Heart left ventricle (tissue), 16 donors: ENCODE measurements around the gene ABCC9. TPM values are rescaled to one million over a fixed set of nuclear protein-coding genes. Genes with fewer than 3 reads are reported as not detected.

Source experiments
- ATAC-seq, 4 donors: fragments of 200-7000 bp; cut with Tn5 transposase; one replicate each; pipeline ENCODE4 v1.9.1; 2020 to 2022; ENCODE audit warnings: moderate library complexity in 4 of 4, mild to moderate bottlenecking in 3 of 4, moderate number of reproducible peaks in 1 of 4
- DNase-seq, 5 donors: peaks; one replicate each; pipeline ENCODE4 v3.0.0-alpha.2; 2020
- H3K27ac ChIP-seq, 12 donors: fragments of 200-600 bp; sonication (generic) in 4 of 12; one replicate each; pipeline versions ENCODE4 v1.5.0 to v1.8.0; 2016 to 2022; ENCODE audit warnings: mild to moderate bottlenecking in 2 of 12
- H3K27me3 ChIP-seq, 9 donors: fragments of 200-600 bp; sonication (generic) in 2 of 9; one replicate each; pipeline versions ENCODE4 v1.5.1 to v1.8.0; 2016 to 2022; ENCODE audit warnings: mild to moderate bottlenecking in 3 of 9
- H3K36me3 ChIP-seq, 9 donors: fragments of 200-600 bp; sonication (generic) in 2 of 9; one replicate each; pipeline versions ENCODE4 v1.5.0 to v1.8.0; 2018 to 2022; ENCODE audit warnings: mild to moderate bottlenecking in 2 of 9
- H3K4me1 ChIP-seq, 12 donors: fragments of 200-600 bp; sonication (generic) in 4 of 12; one replicate each; pipeline versions ENCODE4 v1.5.0 to v1.8.0; 2016 to 2022; ENCODE audit warnings: mild to moderate bottlenecking in 3 of 12
- H3K4me3 ChIP-seq, 12 donors: fragments of 200-600 bp; sonication (generic) in 4 of 12; one replicate each; pipeline versions ENCODE4 v1.5.0 to v1.8.0; 2017 to 2022; ENCODE audit warnings: mild to moderate bottlenecking in 9 of 12, moderate library complexity in 4 of 12
- H3K9me3 ChIP-seq, 12 donors: fragments of 200-600 bp; sonication (generic) in 4 of 12; one replicate each; pipeline versions ENCODE4 v1.5.0 to v1.8.0; 2016 to 2022; ENCODE audit warnings: mild to moderate bottlenecking in 1 of 12
- CTCF ChIP-seq, 12 donors: fragments of 200-600 bp; sonication (generic) in 4 of 12; IDR thresholded peaks; one replicate each; pipeline versions ENCODE4 v1.5.0 to v1.8.0; 2018 to 2022; ENCODE audit warnings: antibody characterized with exemption in 12 of 12, mild to moderate bottlenecking in 5 of 12
- POLR2A ChIP-seq, 2 donors: fragments of 450-650 bp; IDR thresholded peaks; one replicate each; pipeline ENCODE4 v1.6.1; 2017; ENCODE audit warnings: antibody characterized with exemption in 2 of 2, mild to moderate bottlenecking in 2 of 2, moderate library complexity in 2 of 2
- WGBS, 4 donors: extraction: QIAGEN DNeasy Blood & Tissue Kit in 2 of 4; methylation state at CpG; one replicate each; pipeline versions ENCODE4 v1.1.5 to v1.1.7; 2013 to 2018; 5-methylcytosine and 5-hydroxymethylcytosine counted together
- intact Hi-C, 10 donors: fragments of 100-400 bp; cut with DNase I; formaldehyde crosslinking; loops; one replicate each; pipeline versions ENCODE4 v1.11.1 to v1.14.2; 2022
- polyA plus RNA-seq, 2 donors: library from polyadenylated mRNA; stranded (reverse); fragments of 200-250 nt; gene quantifications; one replicate each; pipeline ENCODE4 v1.2.3, GENCODE V29; 2013
- total RNA-seq, 9 donors: library from RNA; depleted of rRNA in 2 of 9; stranded (reverse); fragments of >200 nt in 2 of 9; fragmentation: NEBNext Ultra II Directional in 3 of 9; extraction: Animal tissue kit (Norgen Biotek cat#: 25700) in 3 of 9; gene quantifications; one replicate each; pipeline versions ENCODE4 v1.1.0 to v1.2.4, GENCODE V29; 2016 to 2023
- donor health status: ischemic (EF 13 %, LVEDD 7.1; RV severe dilation, severe dysfunction).
- donor health status: healthy with polysubstance abuse.
- donor health status: DM: no; HTN: yes; CAD: no.
- donor health status: DM: no; HTN: no; CAD: no.
- donor health status: ischemic (EF 25% LVEDD 6.9; RV normal size, moderate dysfunction).
- donor health status: ischemic (EF 25% LVEDD 5.7; RV mildly dilated, moderate dysfunction).
- donor health status: healthy.
- donor health status: DM: yes; HTN: yes; CAD: no.
- donor health status: ischemic (EF 35%, LVEDD 5.7; RV mildly dilated, moderate dysfunction).
- donor health status: nonischemic (EF 11% LVEDD 7.7; RV severe dilation, severe dysfunction).
- donor health status: DM: yes; HTN: yes; CAD: no.
- donor health status: PGD.
- donor health status: ischemic (EF 29% LVEDD 5.4; RV normal size, mild dysfunction).
- donor health status: nonischemic (EF 23%, LVEDD 6.1; RV moderate dilation, normal function).

The ABCC9 gene
- total and polyA plus RNA-seq, 11 donors: 14.1 to 103 (median 70.8) TPM

GRCh38 chr12:21912318-21912717 lies 28.9 kb downstream of the ABCC9 start:
- no peak overlapping the region for H3K27ac ChIP-seq
- intact Hi-C loops: no loop called here
- no peak overlapping the region for H3K4me3 ChIP-seq
- peaks cover 0 to 58% (median 3%) of the 10 kb centered on the region in 9 donors for H3K36me3 ChIP-seq
- no peaks in the 10 kb centered on the region for H3K27me3 ChIP-seq
- ATAC-seq (no peak), DNase-seq (no peak)
- H3K4me1 ChIP-seq: no peaks in the 10 kb centered on the region
- H3K9me3 ChIP-seq: no peaks in the 10 kb centered on the region
- no peak for TF ChIP-seq POLR2A (IDR thresholded peaks at IDR 0.05)
- TF ChIP-seq CTCF (IDR thresholded peaks at IDR 0.05): no peak
- 78 to 86% (median 82%) methylated on average over 3 of the region's 3 CpGs for WGBS, 4 donors

DNA sequence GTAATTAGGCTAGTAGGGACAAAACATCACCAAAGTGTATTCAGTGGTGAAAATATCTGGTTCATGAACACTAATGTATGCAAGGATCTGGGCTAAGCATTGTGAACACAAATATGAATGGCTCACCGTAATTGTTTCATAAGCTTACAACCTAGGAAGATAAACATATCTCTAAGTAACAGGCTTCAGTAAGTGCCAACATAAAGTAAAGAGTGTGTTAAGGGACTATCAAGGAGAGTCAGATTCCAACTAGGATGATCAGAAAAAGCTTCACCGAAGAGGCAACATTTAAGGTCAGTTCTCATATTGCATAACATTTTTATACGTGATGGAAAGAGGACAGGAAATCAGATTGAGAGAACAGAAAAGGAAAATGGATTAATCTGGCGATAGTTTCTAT lies 29.4 kb downstream of the ABCC9 start:
- Histone ChIP-seq H3K9me3 (no peaks in the 10 kb centered on the region), H3K36me3 (peaks cover 0 to 59% (median 3%) of the 10 kb centered on the region in 9 donors), H3K4me1 (no peaks in the 10 kb centered on the region), H3K4me3 (no peak overlapping the region), H3K27me3 (no peaks in the 10 kb centered on the region), H3K27ac (no peak overlapping the region)
- intact Hi-C loops: no loop called here
- DNase-seq: no peak
- WGBS, 4 donors: 51 to 62% (median 56%) methylated on average over 4 of the region's 4 CpGs
- TF ChIP-seq CTCF (IDR thresholded peaks at IDR 0.05): no peak
- no peak for TF ChIP-seq POLR2A (IDR thresholded peaks at IDR 0.05)
- no peak for ATAC-seq

GRCh38 chr12:21910657-21911056 lies 30.6 kb downstream of the ABCC9 start:
- H3K27ac ChIP-seq: no peak overlapping the region
- H3K36me3 ChIP-seq: peaks cover 0 to 66% (median 10%) of the 10 kb centered on the region in 9 donors
- no peaks in the 10 kb centered on the region for H3K27me3 ChIP-seq
- intact Hi-C loops: no loop called here
- ATAC-seq (no peak), DNase-seq (no peak)
- TF ChIP-seq CTCF (IDR thresholded peaks at IDR 0.05): no peak
- TF ChIP-seq POLR2A (IDR thresholded peaks at IDR 0.05): no peak
- WGBS, 4 donors: 62 to 73% (median 70%) methylated on average over 6 of the region's 6 CpGs
- H3K9me3 ChIP-seq: no peaks in the 10 kb centered on the region
- no peaks in the 10 kb centered on the region for H3K4me1 ChIP-seq
- no peak overlapping the region for H3K4me3 ChIP-seq

GRCh38 chr12:21907948-21908837 lies 33.0 kb downstream of the ABCC9 start:
- ATAC-seq (no peak), DNase-seq (no peak)
- Histone ChIP-seq H3K4me1 (no peaks in the 10 kb centered on the region), H3K36me3 (peaks cover 0 to 72% (median 10%) of the 10 kb centered on the region in 9 donors), H3K9me3 (peaks cover 0 to 3% (median 0%) of the 10 kb centered on the region in 12 donors), H3K27me3 (no peaks in the 10 kb centered on the region), H3K27ac (no peak overlapping the region), H3K4me3 (no peak overlapping the region)
- no peak for TF ChIP-seq CTCF (IDR thresholded peaks at IDR 0.05)
- TF ChIP-seq POLR2A (IDR thresholded peaks at IDR 0.05): no peak
- WGBS, 4 donors: 81 to 86% (median 83%) methylated on average over 6 of the region's 6 CpGs
- intact Hi-C loops: no loop called here
